ENCODE measurements around the gene ATP6V0D1.

Gene ATP6V0D1

GRCh38 chr16:67463691-67464090, 17.3 kb downstream of the ATP6V0D1 start:
- no peak for DNase-seq (ENCODE audit: extremely low read depth in 1 of 2, low read depth in 1 of 2)

GRCh38 chr16:67463059-67463458, 17.9 kb downstream of the ATP6V0D1 start:
- no peak for DNase-seq (ENCODE audit: extremely low read depth in 1 of 2, low read depth in 1 of 2)

- DNase-seq (ENCODE audit: extremely low read depth in 1 of 2, low read depth in 1 of 2), result no peak
Measured at GRCh38 chr16:67462279-67462655, 18.7 kb downstream of the ATP6V0D1 start.

- no peak for DNase-seq (ENCODE audit: extremely low read depth in 1 of 2, low read depth in 1 of 2)
Measured at GRCh38 chr16:67461600-67462278, 19.2 kb downstream of the ATP6V0D1 start.

- no peak for DNase-seq (ENCODE audit: extremely low read depth in 1 of 2, low read depth in 1 of 2)
Measured at GRCh38 chr16:67460961-67461360, 20.0 kb downstream of the ATP6V0D1 start.

- DNase-seq (ENCODE audit: extremely low read depth in 1 of 2, low read depth in 1 of 2), result no peak
Measured at GRCh38 chr16:67460168-67460567, 20.8 kb downstream of the ATP6V0D1 start.

- no peak for DNase-seq (ENCODE audit: extremely low read depth in 1 of 2, low read depth in 1 of 2)
Measured at GRCh38 chr16:67459861-67460150, 21.2 kb downstream of the ATP6V0D1 start.

GRCh38 chr16:67459066-67459860, 21.7 kb downstream of the ATP6V0D1 start:
- DNase-seq (ENCODE audit: extremely low read depth in 1 of 2, low read depth in 1 of 2), result no peak

GRCh38 chr16:67458121-67458641, 22.8 kb downstream of the ATP6V0D1 start:
- DNase-seq (ENCODE audit: extremely low read depth in 1 of 2, low read depth in 1 of 2), result no peak

GRCh38 chr16:67457611-67458010, 23.3 kb downstream of the ATP6V0D1 start:
- DNase-seq (ENCODE audit: extremely low read depth in 1 of 2, low read depth in 1 of 2), result no peak

- DNase-seq (ENCODE audit: extremely low read depth in 1 of 2, low read depth in 1 of 2), result no peak
Measured at GRCh38 chr16:67456391-67457081, 24.4 kb downstream of the ATP6V0D1 start.

- no peak for DNase-seq (ENCODE audit: extremely low read depth in 1 of 2, low read depth in 1 of 2)
Measured at GRCh38 chr16:67454852-67455251, 26.1 kb downstream of the ATP6V0D1 start.

GRCh38 chr16:67454104-67454503, 26.9 kb downstream of the ATP6V0D1 start:
- no peak for DNase-seq (ENCODE audit: extremely low read depth in 1 of 2, low read depth in 1 of 2)

GRCh38 chr16:67451704-67452435, 29.1 kb downstream of the ATP6V0D1 start:
- DNase-seq (ENCODE audit: extremely low read depth in 1 of 2, low read depth in 1 of 2), result no peak

GRCh38 chr16:67451061-67451703, 29.8 kb downstream of the ATP6V0D1 start:
- DNase-seq (ENCODE audit: extremely low read depth in 1 of 2, low read depth in 1 of 2), result no peak

- no peak for DNase-seq (ENCODE audit: extremely low read depth in 1 of 2, low read depth in 1 of 2)
Measured at GRCh38 chr16:67449739-67450138, 31.2 kb downstream of the ATP6V0D1 start.

- no peak for DNase-seq (ENCODE audit: extremely low read depth in 1 of 2, low read depth in 1 of 2)
Measured at GRCh38 chr16:67449336-67449735, 31.6 kb downstream of the ATP6V0D1 start.

GRCh38 chr16:67448580-67448979, 32.4 kb downstream of the ATP6V0D1 start:
- no peak for DNase-seq (ENCODE audit: extremely low read depth in 1 of 2, low read depth in 1 of 2)

- DNase-seq (ENCODE audit: extremely low read depth in 1 of 2, low read depth in 1 of 2), result no peak
Measured at GRCh38 chr16:67447508-67448076, 33.4 kb downstream of the ATP6V0D1 start.

GRCh38 chr16:67446968-67447507, 33.9 kb downstream of the ATP6V0D1 start:
- no peak for DNase-seq (ENCODE audit: extremely low read depth in 1 of 2, low read depth in 1 of 2)
